HG02623 (cell line): ENCODE results near the gene CD82.
"Not testable (repeated sequence)": the region's sequence is repeated elsewhere in the genome, so short reads cannot be mapped to it uniquely, and the experiment has no call there.

Experiments
- ATAC-seq: cut with Tn5 transposase; IDR thresholded peaks from one replicate; pipeline ENCODE4 v1.9.1; 2021; ENCODE audit warnings: moderate library complexity; ENCODE audit not compliant: unreplicated experiment

Gene CD82

GRCh38 chr11:44559207-44559939 lies 6.1 kb upstream of the CD82 start:
- peak; percentile 69 for ATAC-seq

- not testable (repeated sequence) for ATAC-seq
Observed at GRCh38 chr11:44559940-44560300, 5.5 kb upstream of the CD82 start.

GRCh38 chr11:44561275-44561805 lies 4.1 kb upstream of the CD82 start:
- ATAC-seq = no peak

GRCh38 chr11:44561964-44562734 lies 3.3 kb upstream of the CD82 start:
- no peak for ATAC-seq

DNA sequence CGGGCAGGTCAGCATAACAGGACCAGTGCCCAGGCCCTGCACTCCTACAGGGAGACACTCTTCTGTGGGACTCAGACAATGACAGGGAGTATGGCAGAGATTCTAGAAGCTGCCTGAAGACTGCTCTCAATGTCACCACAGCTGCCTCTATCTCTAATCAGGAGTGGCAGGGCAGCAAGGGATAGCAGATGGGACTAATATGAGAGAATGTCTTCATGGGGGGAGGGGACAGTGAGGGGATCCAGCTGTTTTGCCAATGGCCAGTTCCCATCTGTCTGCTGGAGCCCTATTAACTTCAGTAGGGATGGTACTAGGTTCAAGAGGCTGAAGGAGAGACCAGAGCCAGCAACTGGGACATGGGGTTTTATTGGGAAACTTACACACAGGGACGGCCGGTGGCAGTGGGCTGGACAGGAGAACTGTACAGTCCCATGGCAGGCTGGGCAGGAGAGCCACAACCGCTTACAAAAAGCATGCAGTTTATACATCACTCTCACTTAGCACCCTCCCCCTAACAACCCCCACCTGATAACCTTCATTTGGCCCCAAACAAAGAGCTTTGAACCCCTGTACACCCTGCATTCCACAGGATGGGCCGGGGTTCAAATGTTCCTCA lies 2.5 kb upstream of the CD82 start:
- no peak for ATAC-seq

DNA sequence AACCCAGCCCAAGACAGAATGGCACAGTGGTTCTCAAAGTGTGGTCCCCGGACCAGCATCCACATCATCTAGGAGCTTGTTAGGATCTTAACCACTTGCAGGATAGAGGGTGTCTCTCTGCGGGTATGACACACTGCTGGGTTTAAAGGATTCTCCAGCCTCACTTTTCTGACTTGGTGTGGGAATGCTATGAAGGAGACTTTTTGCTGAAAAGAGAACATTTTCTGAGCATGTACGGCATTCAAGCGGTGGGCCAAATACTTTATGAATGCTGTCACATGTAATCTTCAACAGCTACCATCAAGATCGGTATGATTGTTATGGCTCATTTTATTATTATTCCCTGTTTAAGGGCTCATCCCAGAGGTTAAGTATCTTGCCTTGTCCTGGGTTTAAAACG lies 1.8 kb upstream of the CD82 start:
- ATAC-seq = no peak

- ATAC-seq = no peak
Observed at GRCh38 chr11:44564166-44564565, 1.3 kb upstream of the CD82 start.

- ATAC-seq = no peak
Observed at GRCh38 chr11:44564670-44565210, 723 bp upstream of the CD82 start.

GRCh38 chr11:44565953-44566949 lies 788 bp downstream of the CD82 start:
- no peak for ATAC-seq

DNA sequence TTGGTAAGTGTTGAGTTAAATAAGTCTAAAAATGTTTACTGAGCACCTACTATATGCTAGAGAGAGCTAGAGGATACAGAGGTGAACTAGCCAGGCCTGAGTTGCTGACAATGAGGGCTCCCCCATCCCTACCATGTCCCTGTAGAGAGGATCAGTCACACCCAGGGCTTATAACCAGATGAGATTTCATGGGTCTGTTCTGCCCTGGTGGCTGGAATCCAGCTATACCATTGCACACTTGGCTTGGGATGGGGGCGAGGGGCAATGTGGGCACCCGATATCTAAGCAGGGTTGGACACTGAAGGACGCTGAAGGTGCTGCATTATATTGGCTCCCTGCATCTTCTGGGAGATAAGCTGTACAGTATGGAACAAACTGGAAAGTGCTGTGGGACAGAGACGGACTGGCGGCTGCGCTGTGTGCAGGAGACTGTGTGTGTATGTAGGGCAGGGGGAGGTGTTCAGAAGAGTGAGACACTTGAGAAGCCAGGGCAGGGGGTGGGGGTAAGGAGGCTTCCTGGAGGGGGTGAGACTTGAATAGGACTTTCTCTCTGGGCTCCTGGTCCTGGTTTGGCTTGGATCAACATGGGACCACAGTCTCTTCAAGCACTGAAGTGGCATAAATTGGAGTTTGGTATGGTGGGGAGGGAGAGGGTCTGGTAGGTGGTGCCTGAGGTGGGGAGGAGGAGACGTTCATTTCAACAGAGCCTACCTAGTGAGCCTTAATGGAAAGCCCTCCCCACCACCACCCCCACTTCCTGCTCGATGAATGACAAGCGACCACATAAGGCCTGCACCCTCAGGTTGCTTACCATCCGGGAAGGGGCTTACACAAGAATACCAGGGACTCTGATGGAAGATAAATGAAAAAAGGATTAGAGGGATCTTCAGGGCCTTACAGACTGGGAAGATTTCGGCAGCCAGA lies 1.8 kb downstream of the CD82 start:
- no peak for ATAC-seq

- no peak for ATAC-seq
Observed at GRCh38 chr11:44567876-44568256, 2.4 kb downstream of the CD82 start.

DNA sequence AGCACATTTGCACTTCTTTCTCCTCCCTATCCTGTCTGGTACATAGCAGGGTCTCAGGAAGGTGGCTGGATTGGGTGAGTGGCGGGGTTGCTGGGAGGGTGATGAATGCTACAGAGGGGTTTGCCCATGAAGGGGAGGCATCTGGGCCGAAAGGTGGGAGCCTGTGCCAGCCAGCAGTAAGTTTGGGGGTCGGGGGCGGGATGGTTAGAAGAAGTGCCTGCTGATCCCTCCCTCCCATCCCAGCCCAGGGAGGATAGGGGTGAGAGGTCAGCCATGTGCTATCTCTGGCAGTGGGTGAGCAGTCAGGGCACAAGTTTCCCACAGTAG lies 2.8 kb downstream of the CD82 start:
- ATAC-seq = no peak

GRCh38 chr11:44568658-44569473 lies 3.4 kb downstream of the CD82 start:
- peak; percentile 33 for ATAC-seq

- no peak for ATAC-seq
Observed at GRCh38 chr11:44570411-44571155, 5.1 kb downstream of the CD82 start.

- no peak for ATAC-seq
Observed at GRCh38 chr11:44571871-44572270, 6.4 kb downstream of the CD82 start.

GRCh38 chr11:44572436-44572835 lies 7.0 kb downstream of the CD82 start:
- no peak for ATAC-seq

DNA sequence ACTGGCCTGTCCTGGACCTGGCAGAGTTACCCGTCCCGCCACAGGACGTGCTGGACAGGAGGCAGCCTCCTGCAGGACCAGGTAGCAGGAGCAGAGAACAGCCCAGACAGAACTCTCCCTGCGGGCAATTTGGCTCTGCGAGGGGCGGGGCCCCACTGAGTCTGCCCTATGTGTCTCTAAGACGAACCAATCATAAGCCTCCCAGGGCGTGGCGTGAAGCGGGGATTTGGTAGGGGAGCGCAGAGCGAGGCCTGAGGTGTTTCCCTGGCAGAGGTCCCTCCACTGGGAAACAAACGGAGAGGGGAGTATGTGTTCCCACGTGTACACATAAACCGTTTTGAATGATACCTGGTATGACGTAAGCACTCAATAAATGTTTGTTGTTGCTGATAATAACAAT lies 7.4 kb downstream of the CD82 start:
- no peak for ATAC-seq

- no peak for ATAC-seq
Observed at GRCh38 chr11:44573333-44573732, 7.9 kb downstream of the CD82 start.
